Measurements from ENCODE around the gene MEIKIN. TPM values are rescaled to one million over a fixed set of nuclear protein-coding genes. Genes with fewer than 3 reads are reported as not detected.

MEIKIN gene
- total and polyA plus RNA-seq, 2 experiments from 2014 or later: not detected

GRCh38 chr5:131947445-131947844, 2.0 kb upstream of the MEIKIN start:
- TF ChIP-seq CTCF (IDR thresholded peaks at IDR 0.05; ENCODE audit: low read depth, low read length): no peak
- no peak overlapping the region for H3K27ac ChIP-seq
- H3K4me1 ChIP-seq (ENCODE audit: low read depth): no peaks in the 10 kb centered on the region
- no peak overlapping the region for H3K4me3 ChIP-seq
- no peaks in the 10 kb centered on the region for H3K9me3 ChIP-seq (ENCODE audit: low read depth)
- DNase-seq (ENCODE audit: low read depth in 1 of 2, low spot score in 1 of 2): no peak
- no peaks in the 10 kb centered on the region for H3K27me3 ChIP-seq
- H3K36me3 ChIP-seq: no peaks in the 10 kb centered on the region

- no peak for TF ChIP-seq CTCF (IDR thresholded peaks at IDR 0.05; ENCODE audit: low read depth, low read length)
- Histone ChIP-seq H3K36me3 (no peaks in the 10 kb centered on the region), H3K4me3 (no peak overlapping the region), H3K4me1 (ENCODE audit: low read depth) (no peaks in the 10 kb centered on the region), H3K27me3 (no peaks in the 10 kb centered on the region), H3K27ac (no peak overlapping the region), H3K9me3 (ENCODE audit: low read depth) (no peaks in the 10 kb centered on the region)
- DNase-seq (ENCODE audit: low read depth in 1 of 2, low spot score in 1 of 2): no peak
Observed at GRCh38 chr5:131944702-131945550, 537 bp downstream of the MEIKIN start.

- no peaks in the 10 kb centered on the region for H3K4me1 ChIP-seq (ENCODE audit: low read depth)
- H3K36me3 ChIP-seq: no peaks in the 10 kb centered on the region
- H3K9me3 ChIP-seq (ENCODE audit: low read depth): no peaks in the 10 kb centered on the region
- H3K27me3 ChIP-seq: no peaks in the 10 kb centered on the region
- no peak for TF ChIP-seq CTCF (IDR thresholded peaks at IDR 0.05; ENCODE audit: low read depth, low read length)
- H3K27ac ChIP-seq: no peak overlapping the region
- no peak for DNase-seq (ENCODE audit: low read depth in 1 of 2, low spot score in 1 of 2)
- no peak overlapping the region for H3K4me3 ChIP-seq
Observed at GRCh38 chr5:131943916-131944315, 1.5 kb downstream of the MEIKIN start.

- Histone ChIP-seq H3K27me3 (no peaks in the 10 kb centered on the region), H3K27ac (no peak overlapping the region), H3K9me3 (ENCODE audit: low read depth) (no peaks in the 10 kb centered on the region), H3K4me1 (ENCODE audit: low read depth) (no peaks in the 10 kb centered on the region), H3K4me3 (no peak overlapping the region), H3K36me3 (no peaks in the 10 kb centered on the region)
- no peak for TF ChIP-seq CTCF (IDR thresholded peaks at IDR 0.05; ENCODE audit: low read depth, low read length)
- DNase-seq (ENCODE audit: low read depth in 1 of 2, low spot score in 1 of 2): no peak
Observed at GRCh38 chr5:131942016-131942415, 3.4 kb downstream of the MEIKIN start.

GRCh38 chr5:131939690-131940345, 5.6 kb downstream of the MEIKIN start:
- TF ChIP-seq CTCF (IDR thresholded peaks at IDR 0.05; ENCODE audit: low read depth, low read length): no peak
- no peak overlapping the region for H3K4me3 ChIP-seq
- H3K36me3 ChIP-seq: no peaks in the 10 kb centered on the region
- no peaks in the 10 kb centered on the region for H3K4me1 ChIP-seq (ENCODE audit: low read depth)
- H3K9me3 ChIP-seq (ENCODE audit: low read depth): no peaks in the 10 kb centered on the region
- H3K27me3 ChIP-seq: no peaks in the 10 kb centered on the region
- no peak overlapping the region for H3K27ac ChIP-seq
- DNase-seq (ENCODE audit: low read depth in 1 of 2, low spot score in 1 of 2): no peak

All from cardiac muscle cell (in vitro differentiated cells and primary cell).